ENCODE data around the gene MTUS2.

DNA sequence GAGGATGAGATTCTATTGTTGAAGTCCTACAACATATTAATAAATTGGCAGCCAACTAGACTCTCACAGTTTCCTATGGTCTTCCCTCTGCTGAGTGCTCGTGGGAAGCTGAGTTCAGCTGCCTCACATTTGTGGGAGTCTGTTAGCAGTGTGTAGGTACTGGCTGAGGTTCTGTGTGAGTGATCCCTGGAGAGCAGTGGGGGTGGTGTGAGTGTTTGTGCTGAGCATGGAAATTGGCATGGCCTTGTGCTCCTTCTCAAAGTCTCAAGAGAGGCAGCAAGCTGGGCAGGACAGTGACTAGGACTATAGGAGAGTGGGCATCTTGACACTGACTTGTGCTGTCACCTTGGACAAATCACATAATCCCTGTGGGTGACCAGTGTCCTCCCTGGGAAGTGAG is 298.3 kb downstream of the MTUS2 start:
- TF ChIP-seq, protein P1, sequence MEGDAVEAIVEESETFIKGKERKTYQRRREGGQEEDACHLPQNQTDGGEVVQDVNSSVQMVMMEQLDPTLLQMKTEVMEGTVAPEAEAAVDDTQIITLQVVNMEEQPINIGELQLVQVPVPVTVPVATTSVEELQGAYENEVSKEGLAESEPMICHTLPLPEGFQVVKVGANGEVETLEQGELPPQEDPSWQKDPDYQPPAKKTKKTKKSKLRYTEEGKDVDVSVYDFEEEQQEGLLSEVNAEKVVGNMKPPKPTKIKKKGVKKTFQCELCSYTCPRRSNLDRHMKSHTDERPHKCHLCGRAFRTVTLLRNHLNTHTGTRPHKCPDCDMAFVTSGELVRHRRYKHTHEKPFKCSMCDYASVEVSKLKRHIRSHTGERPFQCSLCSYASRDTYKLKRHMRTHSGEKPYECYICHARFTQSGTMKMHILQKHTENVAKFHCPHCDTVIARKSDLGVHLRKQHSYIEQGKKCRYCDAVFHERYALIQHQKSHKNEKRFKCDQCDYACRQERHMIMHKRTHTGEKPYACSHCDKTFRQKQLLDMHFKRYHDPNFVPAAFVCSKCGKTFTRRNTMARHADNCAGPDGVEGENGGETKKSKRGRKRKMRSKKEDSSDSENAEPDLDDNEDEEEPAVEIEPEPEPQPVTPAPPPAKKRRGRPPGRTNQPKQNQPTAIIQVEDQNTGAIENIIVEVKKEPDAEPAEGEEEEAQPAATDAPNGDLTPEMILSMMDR (IDR thresholded peaks at IDR 0.05), result no peak
- no peak for TF ChIP-seq ZFX (IDR thresholded peaks at IDR 0.05; ENCODE audit: borderline replicate concordance)

Data from 22Rv1 (cell line).